Thyroid gland (tissue), 4 donors: ENCODE data around the gene FAM131C. TPM values are rescaled to one million over a fixed set of nuclear protein-coding genes. Genes with fewer than 3 reads are reported as not detected.
"Not testable (repeated sequence)": the region's sequence is repeated elsewhere in the genome, so short reads cannot be mapped to it uniquely, and the experiment has no call there.

Source experiments
- DNase-seq, 2 donors: peaks; one replicate each; pipeline ENCODE4 v3.0.0-alpha.2; 2019
- H3K27ac ChIP-seq, 3 donors: fragments of 200-600 bp; sonication (generic); 1 replicate in 2 of 3; 2 replicates in 1 of 3; pipeline ENCODE4 v1.5.1; 2016 to 2019; ENCODE audit warnings: mild to moderate bottlenecking in 1 of 3, moderate library complexity in 1 of 3
- H3K27me3 ChIP-seq: fragments of 200-600 bp; sonication (generic); one replicate; pipeline ENCODE4 v1.5.1; 2019
- H3K36me3 ChIP-seq, 2 donors: fragments of 200-600 bp; sonication (generic); one replicate each; pipeline ENCODE4 v1.5.1; 2016 to 2019
- H3K4me1 ChIP-seq, 2 donors: fragments of 200-600 bp; sonication (generic); one replicate each; pipeline ENCODE4 v1.5.1; 2017 to 2019
- H3K4me3 ChIP-seq, 3 donors: fragments of 200-600 bp; sonication (generic); replicated peaks in 1 of 3; 1 replicate in 2 of 3; 2 replicates in 1 of 3; pipeline ENCODE4 v1.5.1; 2016; ENCODE audit warnings: mild to moderate bottlenecking in 1 of 3
- H3K9me3 ChIP-seq: fragments of 200-600 bp; sonication (generic); one replicate; pipeline ENCODE4 v1.5.1; 2017
- CTCF ChIP-seq, 6 experiments: fragments of 200-600 bp in 3 of 6; fragments of 450-650 bp in 3 of 6; sonication (generic) in 3 of 6; IDR thresholded peaks; one replicate each; pipeline ENCODE4 v1.5.1; 2016 to 2019; ENCODE audit warnings: antibody characterized with exemption in 6 of 6, mild to moderate bottlenecking in 2 of 6, inconsistent platforms in 1 of 6, moderate library complexity in 1 of 6
- POLR2A ChIP-seq, 2 donors: fragments of 450-650 bp; IDR thresholded peaks; one replicate each; pipeline ENCODE4 v1.6.1; 2017; ENCODE audit warnings: antibody characterized with exemption in 2 of 2, mild to moderate bottlenecking in 2 of 2, moderate library complexity in 1 of 2
- WGBS, 2 donors: methylation state at CpG; one replicate each; pipeline ENCODE4 v1.1.5; 2017; 5-methylcytosine and 5-hydroxymethylcytosine counted together
- intact Hi-C: fragments of 100-400 bp; cut with DNase I; formaldehyde crosslinking; loops from one replicate; pipeline ENCODE4 v1.15.1; 2023
- total RNA-seq, 4 donors: library from RNA; depleted of rRNA; stranded (reverse); fragments of >200 nt; gene quantifications; one replicate each; pipeline ENCODE4 v1.2.3, GENCODE V29; 2016

FAM131C gene
- total RNA-seq, 4 donors from 2014 or later, result 0.42 to 2.7 (median 1.5) TPM

- Histone ChIP-seq H3K36me3 (no peaks in the 10 kb centered on the region), H3K27ac (no peak overlapping the region), H3K4me3 (no peak overlapping the region), H3K9me3 (no peaks in the 10 kb centered on the region), H3K4me1 (no peaks in the 10 kb centered on the region), H3K27me3 (no peaks in the 10 kb centered on the region)
- intact Hi-C loops, result no loop called here
- TF ChIP-seq POLR2A (IDR thresholded peaks at IDR 0.05) (no peak), CTCF (IDR thresholded peaks at IDR 0.05) (no peak)
- no peak for DNase-seq
- 71% methylated on average over 1 of the region's 1 CpG; no CpG with 5 or more reads in 1 of the 2 donors for WGBS, 2 donors
Measured at GRCh38 chr1:16109571-16109970, 36.1 kb upstream of the FAM131C start.

- H3K4me3 ChIP-seq, H3K27me3 ChIP-seq, H3K27ac ChIP-seq, H3K9me3 ChIP-seq, H3K4me1 ChIP-seq, intact Hi-C loops, H3K36me3 ChIP-seq, DNase-seq: not testable (repeated sequence)
- 46 to 57% methylated on average over 5 of the region's 5 CpGs for WGBS, 2 donors
Measured at GRCh38 chr1:16107039-16107438, 33.6 kb upstream of the FAM131C start.

GRCh38 chr1:16101623-16102022, 28.2 kb upstream of the FAM131C start:
- Histone ChIP-seq H3K4me3 (no peak overlapping the region), H3K27ac (no peak overlapping the region), H3K4me1 (no peaks in the 10 kb centered on the region), H3K36me3 (no peaks in the 10 kb centered on the region), H3K27me3 (no peaks in the 10 kb centered on the region), H3K9me3 (no peaks in the 10 kb centered on the region)
- intact Hi-C loops, result no loop called here
- DNase-seq, result no peak
- TF ChIP-seq POLR2A (IDR thresholded peaks at IDR 0.05), result no peak
- no peak for TF ChIP-seq CTCF (IDR thresholded peaks at IDR 0.05)
- 79 to 81% methylated on average over 9 of the region's 9 CpGs for WGBS, 2 donors

GRCh38 chr1:16099412-16099811, 26.0 kb upstream of the FAM131C start:
- TF ChIP-seq CTCF (IDR thresholded peaks at IDR 0.05) (no peak), POLR2A (IDR thresholded peaks at IDR 0.05) (no peak)
- DNase-seq, result no peak
- intact Hi-C loops, result no loop called here
- Histone ChIP-seq H3K36me3 (no peaks in the 10 kb centered on the region), H3K4me3 (no peak overlapping the region), H3K4me1 (no peaks in the 10 kb centered on the region), H3K27me3 (no peaks in the 10 kb centered on the region), H3K9me3 (no peaks in the 10 kb centered on the region), H3K27ac (no peak overlapping the region)
- 97 to 100% methylated on average over 1 of the region's 1 CpG for WGBS, 2 donors

GRCh38 chr1:16095447-16095846, 22.0 kb upstream of the FAM131C start:
- no peak for DNase-seq
- intact Hi-C loops, result no loop called here
- no peak overlapping the region for H3K27ac ChIP-seq
- no peaks in the 10 kb centered on the region for H3K27me3 ChIP-seq
- no peaks in the 10 kb centered on the region for H3K36me3 ChIP-seq
- H3K4me1 ChIP-seq, result no peaks in the 10 kb centered on the region
- TF ChIP-seq CTCF (IDR thresholded peaks at IDR 0.05) (no peak), POLR2A (IDR thresholded peaks at IDR 0.05) (no peak)
- 79 to 87% methylated on average over 8 to 9 of the region's 9 CpGs for WGBS, 2 donors
- no peaks in the 10 kb centered on the region for H3K9me3 ChIP-seq
- H3K4me3 ChIP-seq, result no peak overlapping the region
